GM18508 (cell line): Measurements from ENCODE around the gene TPCN1.

Experiments used
- ATAC-seq: cut with Tn5 transposase; IDR thresholded peaks from one replicate; pipeline ENCODE4 v1.9.1; 2021; ENCODE audit warnings: moderate number of reproducible peaks; ENCODE audit not compliant: insufficient read depth, unreplicated experiment

Gene TPCN1

DNA sequence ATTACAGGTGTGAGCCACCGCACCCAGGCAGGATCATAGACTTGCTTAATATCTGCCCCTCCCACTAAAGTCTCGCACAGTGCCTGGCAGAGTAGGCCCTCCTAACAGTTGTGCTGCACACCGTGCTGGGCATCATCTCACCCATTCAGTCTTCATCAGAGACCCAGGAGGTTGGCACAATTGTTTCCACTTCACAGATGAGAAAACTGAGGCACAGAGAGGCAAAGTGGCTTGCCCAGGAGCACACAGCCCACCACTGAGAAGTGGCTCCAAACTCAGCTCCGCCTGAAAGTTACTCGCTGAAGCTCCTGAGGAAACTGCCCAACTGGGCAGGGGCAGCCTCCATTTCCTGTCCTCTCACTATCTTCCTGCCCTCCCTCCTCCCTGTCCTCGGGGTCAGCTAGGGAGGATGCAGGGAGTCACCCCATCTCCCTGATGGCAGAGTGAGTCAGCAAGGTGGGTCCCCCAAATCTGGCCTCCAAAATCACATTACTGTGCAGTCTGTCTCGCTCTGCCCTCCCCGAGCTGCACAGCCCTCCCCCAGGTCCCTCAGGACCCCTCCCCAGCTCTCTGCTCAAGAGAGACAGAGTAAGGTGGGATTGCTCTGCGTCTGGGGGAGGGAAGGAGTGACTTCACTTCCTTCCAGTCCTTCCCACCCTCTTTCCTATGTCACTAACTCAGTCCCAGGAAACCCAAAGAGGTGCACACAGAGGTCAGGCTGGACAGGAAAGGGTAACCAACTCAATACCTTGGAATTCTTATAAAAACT, 107.9 kb downstream of the TPCN1 start:
- no peak for ATAC-seq

GRCh38 chr12:113329791-113330417, 108.6 kb downstream of the TPCN1 start:
- ATAC-seq = no peak

DNA sequence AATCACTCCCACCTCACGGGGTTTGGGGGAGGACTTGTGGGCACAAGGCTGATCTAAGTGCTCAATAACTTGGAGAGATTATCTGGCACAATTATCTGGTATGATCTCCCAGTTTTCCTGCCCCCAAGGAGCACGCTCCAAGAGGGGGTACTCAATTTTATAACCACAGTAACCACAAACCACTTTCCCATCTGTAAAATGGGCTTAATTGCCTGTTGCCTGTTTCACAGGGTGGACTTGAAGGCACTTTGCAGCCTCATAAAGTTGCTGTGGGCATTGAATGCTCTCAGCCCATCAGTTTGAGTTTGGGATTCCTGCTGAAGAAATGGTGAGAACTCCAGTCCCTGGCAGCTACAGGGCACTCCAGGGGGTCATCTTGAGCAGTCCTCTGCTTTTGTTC, 109.2 kb downstream of the TPCN1 start:
- no peak for ATAC-seq

DNA sequence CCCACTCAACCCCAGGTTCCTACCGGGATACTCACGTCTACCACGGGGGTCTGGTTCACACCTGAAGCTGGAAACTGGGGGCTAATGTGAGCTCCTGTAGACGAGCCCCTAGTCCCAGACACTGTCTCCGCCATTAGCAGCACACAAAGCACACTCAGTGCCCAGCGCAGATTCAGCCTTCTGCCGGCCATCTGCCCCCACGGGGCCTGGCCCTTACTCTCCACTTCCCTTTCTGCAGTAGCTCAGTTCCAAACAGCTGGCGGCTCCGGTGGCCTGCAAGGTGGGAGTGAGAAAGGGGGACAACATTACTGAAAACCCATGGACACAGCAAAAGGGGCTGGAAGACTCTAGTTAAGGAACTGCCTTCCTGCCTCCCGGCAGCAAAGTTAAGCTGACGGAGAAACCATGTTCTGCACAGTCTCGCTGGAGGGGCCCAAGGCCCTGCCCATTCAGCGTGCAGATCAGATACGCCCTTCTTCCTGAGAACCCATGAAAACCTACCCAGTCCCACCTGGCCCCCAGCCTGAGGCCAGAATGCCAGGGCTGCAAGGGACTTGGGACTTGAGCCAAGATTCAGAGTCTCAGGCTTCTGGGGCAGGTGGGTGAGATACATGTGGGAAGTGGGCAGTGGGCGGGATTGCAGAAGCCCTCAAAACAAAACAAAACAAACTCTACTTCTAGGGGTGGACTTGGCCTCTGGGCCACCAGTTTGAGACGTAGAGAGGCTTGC, 111.6 kb downstream of the TPCN1 start:
- ATAC-seq = no peak

- ATAC-seq = no peak
These were observed 112.1 kb downstream of the TPCN1 start for GRCh38 chr12:113333418-113333750.

- ATAC-seq = no peak
These were observed 112.9 kb downstream of the TPCN1 start for GRCh38 chr12:113333877-113334785.

- ATAC-seq = peak; percentile 48
These were observed 113.7 kb downstream of the TPCN1 start, which contains the start of gene SLC8B1 for GRCh38 chr12:113334786-113335539. Gene SLC8B1, minus strand, starts transcription at chr12:113335109. Its CDS starts 2,231 bp downstream, at chr12:113332878.

GRCh38 chr12:113339540-113339939, 118.3 kb downstream of the TPCN1 start:
- no peak for ATAC-seq

- no peak for ATAC-seq
These were observed 118.8 kb downstream of the TPCN1 start for GRCh38 chr12:113340061-113340460.

GRCh38 chr12:113341535-113341934, 120.3 kb downstream of the TPCN1 start:
- no peak for ATAC-seq

DNA sequence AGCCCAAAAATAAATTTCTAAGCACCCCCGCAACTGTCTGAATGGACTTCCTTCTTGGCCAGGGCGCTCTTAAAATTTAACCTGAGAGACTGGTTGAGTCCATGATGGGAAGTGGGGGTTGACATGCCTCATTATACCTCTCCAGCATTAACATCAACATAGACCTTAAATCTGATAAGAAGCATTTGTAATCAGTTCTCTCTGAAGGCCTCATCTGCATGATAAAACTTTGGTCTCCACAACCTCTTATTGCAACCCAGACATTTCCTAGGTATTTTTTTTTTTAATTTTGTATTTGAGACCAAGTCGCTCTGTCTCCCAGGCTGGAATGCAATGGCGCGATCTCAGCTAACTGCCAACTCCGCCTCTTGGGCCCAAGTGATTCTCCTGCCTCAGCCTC, 124.1 kb downstream of the TPCN1 start:
- no peak for ATAC-seq

- no peak for ATAC-seq
These were observed 125.1 kb downstream of the TPCN1 start for GRCh38 chr12:113346353-113346752.

- ATAC-seq = no peak
These were observed 125.8 kb downstream of the TPCN1 start for GRCh38 chr12:113347107-113347506.

DNA sequence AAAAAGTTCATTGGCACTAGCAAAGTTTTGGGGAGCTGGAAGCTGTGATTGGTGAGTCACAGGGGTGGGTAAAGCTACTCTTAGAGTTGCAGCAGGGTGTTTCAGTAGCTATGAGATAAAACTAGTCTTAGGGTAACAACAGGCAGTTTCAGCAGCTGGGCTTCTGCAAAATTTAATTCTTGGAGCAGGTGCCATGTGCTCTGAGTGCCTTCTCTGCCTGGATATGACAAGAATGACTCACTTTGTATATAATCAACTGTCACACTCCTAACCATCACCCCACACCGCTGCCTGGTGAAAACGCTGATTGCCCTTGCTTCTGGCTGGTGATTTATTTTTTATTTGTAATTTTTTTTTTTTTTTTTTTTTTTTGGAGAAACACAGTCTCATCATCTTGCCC, 126.6 kb downstream of the TPCN1 start:
- ATAC-seq = no peak
